HG03039 (cell line): ENCODE data around the gene CBX2.

Experiments used
- ATAC-seq: cut with Tn5 transposase; IDR thresholded peaks from one replicate; pipeline ENCODE4 v1.9.1; 2021; ENCODE audit warnings: mild to moderate bottlenecking, moderate library complexity; ENCODE audit not compliant: unreplicated experiment

CBX2 gene

DNA sequence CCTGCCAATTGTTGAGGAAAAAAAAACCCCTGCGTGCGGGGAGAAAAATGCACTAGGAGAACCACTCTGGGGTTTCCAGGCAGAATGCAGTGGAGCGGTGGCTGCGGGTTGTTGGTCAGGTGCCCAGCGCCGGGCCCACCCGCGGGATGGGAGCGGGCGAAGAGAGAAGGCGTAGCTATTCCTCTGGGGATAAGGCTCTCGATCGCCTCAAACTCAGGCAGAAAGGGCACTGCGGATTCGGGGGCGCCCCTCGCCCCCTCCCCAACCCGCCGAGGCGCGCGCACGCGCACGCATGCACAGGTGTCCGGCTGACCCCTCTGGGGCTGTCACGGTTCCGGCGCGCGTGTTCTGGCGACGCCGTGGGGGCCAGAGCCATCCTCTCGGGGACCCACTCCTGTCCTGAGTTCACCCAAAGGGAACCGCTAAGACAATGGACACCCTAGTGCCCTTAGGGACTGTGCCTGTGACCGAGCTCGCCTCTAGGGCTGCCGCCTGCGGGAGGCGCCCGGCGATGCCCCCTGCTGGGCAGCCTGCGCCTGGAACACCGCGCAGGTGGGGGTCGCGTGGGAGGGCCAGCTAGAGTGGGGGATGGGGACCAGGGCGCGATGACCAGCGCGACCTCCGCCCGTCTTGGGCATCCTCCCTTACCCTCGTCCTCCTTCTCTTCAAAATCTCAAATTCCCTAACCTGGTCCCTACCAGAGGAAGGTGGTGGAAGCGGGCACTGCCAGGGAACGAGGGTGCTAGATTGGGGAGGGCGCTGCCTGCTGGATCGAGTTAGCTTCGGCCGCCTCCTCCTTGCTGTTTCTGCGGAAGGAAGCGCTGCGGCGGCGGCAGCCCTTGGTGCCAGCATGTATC is 33.3 kb downstream of the CBX2 start:
- no peak for ATAC-seq

DNA sequence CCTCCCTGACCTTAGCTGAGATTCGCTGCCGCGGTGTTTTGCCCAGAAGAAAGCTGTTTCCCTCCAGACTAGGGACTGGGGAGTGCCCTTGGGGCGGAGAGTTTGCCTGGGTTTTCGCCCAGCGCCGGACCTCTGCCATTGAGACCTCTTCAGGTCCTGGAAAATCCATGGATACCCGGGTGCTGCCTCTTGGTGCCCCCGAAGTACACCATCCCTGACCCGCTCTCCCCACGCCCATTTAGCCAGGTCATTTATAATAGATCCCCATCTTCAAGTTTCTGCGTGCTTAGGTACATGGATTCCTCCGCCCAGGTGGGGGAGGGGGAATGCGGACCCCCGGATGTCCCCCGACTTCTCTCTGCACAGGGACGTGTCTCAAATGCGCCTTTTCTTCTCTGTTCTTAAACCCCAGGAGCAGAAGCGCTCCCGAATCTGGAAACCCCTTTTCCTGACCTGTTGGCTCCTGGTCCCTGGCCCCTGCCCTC is 34.0 kb downstream of the CBX2 start:
- ATAC-seq: no peak

DNA sequence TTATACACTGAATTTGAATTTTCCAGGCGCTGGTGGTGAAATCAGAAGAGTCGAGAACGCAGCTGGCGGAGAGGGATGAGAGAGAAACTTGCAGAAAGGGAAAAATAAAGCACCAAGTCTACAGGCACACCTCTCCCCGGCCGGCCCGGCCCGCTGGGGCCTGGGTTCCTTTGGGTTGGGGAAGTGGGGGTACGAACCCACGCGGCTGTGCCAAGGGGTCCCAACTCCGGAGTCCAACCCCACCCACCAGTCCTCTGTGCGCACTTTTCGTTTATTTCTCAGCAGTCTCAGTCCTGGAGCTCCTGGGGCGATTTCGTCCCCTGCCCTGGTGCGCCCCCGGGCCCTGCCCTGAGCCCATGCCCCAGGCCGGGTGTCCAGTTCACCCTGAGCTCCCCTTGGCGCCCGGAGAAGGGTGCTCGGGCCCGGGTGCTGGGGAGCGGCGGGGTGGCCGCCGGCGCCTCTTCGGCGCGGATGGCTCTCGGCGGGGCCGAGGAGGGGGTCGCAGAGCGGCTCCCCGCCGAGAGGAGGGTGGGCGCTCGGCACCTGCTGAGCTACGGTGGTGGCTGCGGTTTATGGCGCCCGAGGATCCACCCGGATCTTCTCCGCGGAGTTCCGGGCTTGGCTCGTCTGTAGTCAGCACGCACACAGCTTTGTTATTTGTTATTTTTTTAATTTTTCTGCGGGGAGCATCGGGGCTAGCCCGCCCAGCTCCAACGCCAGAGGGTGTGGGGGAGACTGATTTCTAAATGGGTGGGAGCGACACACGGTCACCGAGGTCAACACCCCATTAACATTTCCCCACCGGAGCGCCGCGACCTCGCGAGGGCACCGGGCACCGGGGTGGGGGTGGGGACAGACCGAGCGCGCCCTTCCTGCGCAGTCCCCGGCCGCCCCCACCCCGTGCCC is 34.7 kb downstream of the CBX2 start:
- ATAC-seq: no peak

DNA sequence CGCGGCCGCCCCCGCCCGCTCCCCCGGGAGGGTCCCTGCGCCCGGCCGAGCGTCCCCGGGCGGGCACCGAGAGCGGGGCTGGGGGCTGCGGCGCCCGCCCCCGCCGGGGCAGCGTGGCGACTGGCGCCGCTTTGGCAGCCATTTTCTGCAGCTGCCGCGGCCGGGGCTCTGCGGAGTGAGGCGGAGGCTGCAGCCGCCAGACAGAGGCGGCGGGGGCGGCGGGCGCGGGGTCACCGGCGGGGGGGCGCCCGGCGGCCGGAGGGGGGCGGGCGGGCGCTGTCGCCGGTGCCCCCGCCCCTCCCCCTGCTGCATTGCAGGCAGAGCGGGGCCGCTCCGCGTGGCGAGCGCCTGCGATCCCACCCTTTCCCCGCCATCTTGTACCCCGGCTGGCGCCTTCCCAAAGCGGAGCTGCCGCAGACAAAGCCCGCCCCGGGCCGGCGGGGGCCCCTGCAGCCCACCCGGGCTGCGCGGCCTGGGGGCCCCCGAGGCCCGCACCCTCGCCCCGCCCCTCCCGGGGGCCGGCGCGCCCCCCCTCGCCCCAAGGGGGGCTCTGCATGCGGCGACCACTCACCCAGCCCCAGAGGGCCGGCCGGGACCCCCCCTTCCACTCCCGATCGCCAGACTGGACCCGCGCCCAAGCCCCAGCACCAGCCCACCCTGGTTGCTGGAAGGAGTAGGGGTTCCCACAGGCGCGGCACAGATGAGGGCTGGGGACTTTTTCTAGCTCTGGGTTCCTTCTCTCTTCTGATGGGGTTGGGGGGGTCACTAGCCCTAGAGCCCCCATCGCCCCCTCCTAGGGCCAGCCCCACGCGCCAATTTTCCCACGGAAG is 35.6 kb downstream of the CBX2 start:
- ATAC-seq: no peak

DNA sequence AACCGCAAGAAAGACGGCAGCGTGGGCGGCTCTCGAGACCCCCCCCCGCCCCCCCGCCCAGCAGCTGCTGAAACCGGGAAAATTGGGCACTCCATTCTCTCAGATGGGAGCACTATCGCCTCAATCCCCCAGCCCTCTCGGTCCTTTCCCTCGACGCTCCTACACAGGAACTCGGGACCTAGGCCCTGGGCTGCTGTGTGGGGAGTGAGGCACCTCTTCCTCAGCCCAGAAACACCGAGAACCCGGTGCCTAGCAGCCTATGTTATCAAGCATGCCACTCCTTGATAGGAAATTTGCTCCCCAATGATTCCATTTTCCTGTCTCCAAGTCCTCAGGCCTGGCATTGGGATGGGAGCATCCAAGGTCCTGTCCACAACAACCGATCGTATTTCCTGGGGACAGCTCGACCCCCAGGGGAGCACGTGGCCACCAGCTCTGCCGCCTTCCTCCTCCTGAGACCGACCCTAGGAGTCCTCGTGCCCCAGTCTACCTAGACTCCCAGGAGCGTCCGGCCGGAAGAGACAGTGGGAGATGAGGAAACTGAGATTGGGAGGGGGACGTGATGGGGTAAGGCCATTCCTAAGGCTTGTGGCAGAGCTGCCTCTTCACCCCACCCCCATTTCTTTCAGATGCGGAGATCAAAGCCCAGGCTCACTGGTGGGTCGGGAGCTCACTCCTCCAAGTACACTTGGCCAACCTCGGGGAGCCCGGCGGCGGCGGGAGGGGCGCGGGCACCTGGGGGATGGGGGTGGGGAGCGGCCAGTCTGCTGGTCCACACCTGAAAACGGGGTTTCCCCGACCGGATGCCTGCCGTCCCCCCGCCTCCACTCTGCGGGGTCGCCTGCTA is 36.4 kb downstream of the CBX2 start:
- ATAC-seq: no peak

DNA sequence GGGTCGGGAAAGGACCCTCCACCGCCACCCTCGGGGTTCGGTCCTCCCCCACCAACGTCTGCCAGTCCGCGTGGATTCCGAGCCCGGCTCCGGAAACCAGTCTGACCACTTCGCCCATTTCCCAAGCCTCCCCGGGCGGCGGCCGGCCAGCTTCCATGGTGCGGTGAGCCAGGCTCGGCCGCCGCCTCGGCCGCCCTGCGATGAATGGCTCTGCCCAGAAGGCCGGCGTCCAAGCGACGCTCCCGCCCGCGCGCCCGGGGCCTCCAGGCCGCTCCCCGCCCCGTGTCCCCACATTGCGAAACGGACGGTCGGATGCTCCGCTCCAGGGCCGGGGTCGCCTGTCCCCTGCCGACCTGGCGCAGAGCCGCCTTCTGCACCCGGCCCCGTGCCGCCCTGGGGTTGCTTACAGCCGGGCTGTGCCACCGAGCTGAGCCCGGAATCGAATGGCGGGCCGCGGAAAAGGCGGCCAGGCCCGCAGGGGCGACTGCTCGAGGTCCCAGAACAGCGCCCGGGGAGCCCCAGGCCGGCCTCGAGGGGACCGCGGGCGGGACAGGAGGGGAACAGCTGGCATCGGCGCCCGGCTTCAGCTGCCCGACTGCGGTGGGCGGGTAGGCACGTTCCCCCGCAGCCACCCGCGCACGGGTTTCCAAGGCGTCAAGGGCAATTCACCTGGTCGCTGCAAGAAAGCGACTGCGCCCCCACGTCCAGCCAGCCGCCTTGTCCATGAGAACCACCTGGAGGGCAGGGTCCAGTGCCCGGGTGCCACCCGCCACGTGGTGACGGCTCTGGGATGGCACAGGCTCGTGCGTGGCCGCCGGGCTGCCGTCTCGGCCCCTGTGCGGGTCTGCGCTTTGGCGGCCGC is 37.3 kb downstream of the CBX2 start:
- ATAC-seq: no peak

DNA sequence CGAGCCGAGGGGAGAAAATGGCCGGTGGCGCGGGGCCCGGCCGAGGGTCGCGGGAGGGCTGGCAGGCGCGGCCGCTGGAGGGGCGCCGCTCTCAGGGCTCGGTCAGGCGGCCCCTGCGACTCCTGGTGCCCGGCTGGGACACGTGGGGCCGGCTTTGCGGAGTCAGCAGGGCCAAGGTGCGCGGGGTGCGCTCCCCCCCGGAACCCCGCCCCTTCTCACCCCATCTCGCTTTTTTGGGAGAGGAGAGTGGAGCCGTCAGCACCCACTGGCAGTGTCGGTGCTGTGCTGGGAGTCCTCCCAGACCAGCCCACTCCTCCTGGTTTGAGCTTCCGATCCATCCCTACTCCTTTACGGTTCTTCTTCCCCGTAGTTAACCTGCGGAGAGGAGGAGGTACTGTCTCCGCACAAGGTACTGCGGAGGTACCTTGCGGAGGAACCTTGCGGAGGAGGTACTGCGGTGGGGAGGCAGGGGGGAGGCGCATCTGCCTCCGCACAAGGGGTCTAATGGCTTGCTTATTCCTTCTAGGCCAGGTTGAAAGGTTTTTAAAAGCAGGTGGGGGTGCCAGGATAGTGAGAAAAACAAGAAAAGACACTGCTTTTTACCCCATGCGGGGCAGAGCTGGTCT is 38.0 kb downstream of the CBX2 start:
- ATAC-seq: no peak

DNA sequence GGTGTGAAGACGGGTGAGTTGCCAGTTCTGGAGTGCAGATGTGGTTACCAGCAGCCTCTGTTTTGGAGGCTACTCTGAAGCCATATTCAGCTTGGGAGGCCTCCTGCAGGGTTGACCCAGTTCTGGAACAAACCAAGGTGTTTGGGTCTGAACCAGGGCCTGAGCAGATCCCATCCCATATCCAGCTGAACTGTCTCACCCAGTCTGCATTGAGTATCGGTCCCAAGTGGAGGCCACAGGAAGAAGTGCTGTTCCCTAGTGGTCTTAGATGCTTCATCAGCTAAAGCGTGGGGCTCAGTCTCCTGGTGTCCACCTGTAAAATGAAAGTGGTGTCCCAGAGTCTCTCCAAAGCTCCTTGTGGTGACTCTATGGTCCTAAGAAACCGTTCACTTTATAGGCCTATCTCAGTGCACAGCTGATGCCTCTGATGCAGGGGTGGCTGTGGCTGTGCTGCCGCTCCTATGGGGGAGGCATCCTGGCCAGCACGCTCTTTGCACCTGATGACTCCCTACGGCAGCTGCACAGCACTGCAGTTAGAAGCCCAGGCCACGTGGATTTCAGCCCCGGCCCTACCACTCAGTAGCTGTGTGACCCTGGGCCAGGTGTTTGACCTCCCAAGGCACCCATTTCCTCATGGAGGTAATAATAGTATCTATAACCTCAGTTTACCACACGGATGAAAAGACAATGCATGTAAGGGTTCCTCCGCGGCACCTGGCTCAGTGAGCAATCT is 40.2 kb downstream of the CBX2 start:
- no peak for ATAC-seq

DNA sequence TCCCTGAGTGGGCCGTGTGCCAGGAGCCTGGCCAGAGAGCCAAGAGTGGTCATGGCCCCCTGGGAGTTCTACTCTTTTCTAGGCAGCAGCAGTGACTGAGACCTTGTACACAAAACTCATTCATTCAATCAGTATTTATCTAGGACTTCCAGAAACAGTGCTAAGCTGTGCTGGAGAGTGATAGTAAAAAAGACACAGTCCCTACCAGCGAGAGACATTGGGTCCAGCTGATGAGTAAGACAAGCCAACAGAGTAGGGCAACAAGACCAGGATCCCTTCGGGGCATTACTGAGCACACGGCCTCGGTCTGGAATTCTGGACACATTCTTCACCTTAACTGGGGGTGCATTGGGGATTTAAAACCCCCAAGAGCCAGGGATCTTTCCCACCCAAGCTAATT is 41.1 kb downstream of the CBX2 start:
- no peak for ATAC-seq

DNA sequence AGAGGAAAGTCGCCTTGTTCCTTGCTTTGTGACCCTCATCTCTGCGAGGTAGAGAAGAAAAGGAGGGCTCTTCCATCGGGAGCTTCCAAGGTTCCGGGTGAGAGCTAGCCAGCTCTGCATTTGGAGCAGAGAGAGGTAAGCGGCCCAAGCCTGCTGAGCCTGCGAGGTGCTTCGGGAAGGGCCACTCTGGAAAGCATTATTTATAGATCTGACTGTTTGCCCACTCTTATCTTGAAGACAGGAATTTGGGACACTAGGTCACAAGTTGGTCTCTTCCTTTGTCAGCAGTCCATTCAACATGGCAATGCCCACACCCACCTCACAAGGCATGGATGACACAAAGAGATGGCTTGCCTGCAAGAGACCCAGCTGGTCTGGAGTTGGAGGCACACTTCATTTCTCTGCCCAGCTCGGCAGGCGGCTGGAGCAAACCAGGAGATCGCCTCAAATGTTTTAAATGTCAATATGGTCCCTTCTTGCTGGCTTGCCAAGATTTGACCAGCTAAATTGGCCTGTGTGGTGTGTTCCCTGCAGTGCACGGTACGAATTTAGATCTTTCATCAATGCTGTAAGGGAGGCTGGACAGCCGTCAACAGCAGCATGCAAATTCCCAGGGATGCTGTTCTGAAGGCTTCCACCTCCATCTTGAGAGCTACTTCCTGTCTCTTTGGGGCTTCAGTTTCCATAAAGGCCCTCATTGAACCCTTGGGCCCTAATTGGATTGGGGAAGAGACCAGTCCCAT is 41.8 kb downstream of the CBX2 start:
- no peak for ATAC-seq

DNA sequence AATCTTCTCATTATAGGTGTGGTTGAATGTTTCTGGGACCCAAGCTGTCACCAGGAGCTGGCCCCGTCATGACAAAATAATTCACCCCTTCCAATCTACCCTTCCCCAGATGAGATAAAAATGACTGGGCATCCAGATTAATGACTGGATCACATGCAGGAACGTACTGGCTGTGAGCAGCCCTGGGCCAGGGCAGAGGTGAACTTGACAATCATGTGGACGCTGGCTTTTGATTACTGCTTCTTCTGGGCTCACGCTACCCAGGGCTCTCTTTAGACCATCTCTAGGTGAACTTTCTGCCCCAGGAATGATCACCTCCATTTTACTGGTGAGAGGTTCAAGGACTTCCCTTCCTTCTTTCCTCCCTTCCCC is 43.0 kb downstream of the CBX2 start:
- ATAC-seq: no peak

DNA sequence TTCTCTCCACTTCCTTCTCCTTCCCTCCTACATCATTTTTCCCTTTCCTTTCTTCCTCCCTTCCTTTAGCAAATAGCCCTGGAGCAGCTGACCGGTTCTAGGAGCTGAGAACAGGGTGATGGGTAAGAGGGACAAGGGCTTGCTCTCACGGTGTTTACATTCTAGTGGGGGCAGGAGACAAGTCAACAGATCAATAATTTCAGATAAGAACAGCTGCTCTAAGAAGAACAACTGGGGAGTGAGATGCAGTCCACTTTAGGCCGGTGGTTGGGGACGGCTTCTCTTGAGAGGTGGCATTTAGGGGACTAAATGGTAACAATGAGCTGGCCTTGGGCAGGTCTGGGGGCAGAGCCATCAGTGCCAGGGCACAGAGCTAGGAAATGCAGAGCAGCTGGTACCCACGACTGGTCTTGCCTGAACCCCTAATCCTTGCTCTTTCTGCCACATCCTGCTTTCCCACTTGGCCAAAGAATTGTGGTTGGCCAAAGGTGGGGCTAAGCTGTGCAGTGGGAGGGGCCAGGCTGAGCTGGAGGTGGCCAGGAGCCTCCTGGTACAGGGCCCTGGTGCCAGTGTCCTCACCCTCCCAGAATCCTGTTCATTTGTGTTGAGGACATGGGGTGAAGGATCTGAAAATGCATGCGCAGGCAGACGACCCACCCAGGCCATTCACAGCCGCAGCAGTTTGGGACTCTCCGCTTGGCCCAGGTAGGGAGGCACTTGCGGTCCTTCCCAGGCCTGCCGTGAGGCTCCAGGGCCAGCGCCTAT is 43.6 kb downstream of the CBX2 start:
- ATAC-seq: no peak

DNA sequence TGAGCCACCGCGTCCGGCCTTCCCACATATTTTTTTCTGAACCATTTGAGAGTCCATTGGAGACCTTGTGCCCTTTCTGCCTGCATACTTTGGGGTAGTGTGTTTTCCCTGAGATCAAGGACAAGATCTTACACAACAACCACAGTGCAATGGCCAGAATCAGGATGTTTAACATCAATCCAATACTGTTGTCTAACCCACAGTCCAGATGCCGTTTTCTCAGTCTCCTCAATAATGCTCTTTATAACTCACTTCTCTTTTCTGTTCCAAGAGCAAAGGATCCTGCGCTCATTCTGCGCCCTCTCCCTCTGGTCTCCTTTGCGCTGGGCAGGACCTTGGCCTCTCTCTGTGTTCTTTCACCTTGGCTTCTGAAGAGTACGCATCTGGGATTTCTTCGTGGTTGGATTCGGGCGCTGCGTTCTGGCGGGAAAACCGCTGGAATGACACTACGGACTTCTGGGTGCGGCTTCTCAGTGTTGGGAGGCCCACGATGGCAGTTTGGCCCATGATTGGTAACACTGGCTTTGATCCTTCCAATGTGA is 44.7 kb downstream of the CBX2 start:
- no peak for ATAC-seq

DNA sequence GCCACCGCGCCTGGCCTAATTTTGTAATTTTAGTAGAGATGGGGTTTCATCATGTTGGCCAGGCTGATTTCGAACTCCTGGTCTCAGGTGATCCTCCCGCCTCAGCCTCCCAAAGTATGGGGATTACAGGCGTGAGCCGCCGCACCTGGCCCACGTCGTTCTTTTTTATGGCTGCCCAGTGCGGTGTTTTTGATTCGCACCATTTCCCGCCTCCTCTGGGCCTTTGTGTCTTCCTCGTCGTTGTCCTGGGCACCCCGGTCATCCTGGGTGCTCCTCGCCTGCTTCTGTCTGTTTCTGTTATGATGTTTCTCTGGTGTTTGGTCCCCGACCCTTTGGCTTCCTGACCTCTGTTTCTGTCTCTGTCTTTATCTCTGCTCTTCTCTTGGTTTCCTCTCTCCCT is 46.3 kb downstream of the CBX2 start:
- no peak for ATAC-seq

DNA sequence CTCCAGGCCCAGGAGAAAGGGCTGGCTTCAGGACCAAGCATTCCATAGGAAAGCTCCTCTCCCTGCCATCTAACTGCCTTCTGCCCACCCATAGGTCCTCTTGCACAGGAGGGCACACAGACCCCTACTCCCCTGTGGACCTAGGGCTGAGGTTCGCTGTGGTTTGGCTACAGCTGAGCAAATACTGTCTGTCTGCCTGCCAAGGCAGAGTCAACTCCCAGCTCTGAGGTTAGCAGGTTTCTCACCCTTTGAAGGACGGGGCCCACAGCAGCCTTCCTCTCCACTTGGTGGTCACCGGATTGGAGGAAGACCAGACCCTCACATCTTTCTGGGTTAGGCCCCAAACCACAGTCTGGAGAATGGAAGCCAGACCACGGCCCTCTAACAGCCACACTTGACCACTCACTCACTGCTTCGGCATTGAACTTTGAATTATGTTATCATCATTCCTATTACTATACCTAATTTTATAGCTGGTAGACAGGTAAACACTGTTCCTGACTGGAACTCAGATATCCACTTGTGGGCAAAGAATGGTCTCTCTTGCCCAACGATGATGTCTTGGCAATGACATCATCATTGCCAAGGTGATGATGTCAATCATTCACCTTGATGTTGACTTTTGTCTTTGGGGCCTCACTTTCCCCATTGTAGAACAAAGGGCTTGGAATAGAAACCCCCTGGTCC is 47.1 kb downstream of the CBX2 start:
- no peak for ATAC-seq

DNA sequence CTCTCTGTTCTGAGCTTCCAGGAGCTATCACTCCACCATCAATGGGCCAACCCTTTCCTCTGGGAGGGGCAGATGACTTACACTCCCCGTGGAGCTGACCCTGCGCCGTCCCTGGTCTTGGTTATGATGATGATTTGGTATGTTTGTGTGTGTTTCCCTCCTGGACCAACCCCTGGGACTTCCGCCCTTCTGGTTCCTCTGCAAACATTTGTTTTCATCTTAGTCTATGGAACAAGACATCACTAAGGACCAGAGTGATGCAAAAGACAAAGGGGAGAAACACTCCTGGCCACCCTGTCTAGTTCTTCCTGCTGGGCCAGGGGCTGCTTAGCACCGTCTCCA is 47.6 kb downstream of the CBX2 start:
- ATAC-seq: no peak
